ENCODE results near the gene CA12. TPM values are rescaled to one million over a fixed set of nuclear protein-coding genes. Genes with fewer than 3 reads are reported as not detected.

The CA12 gene
- total and polyA plus RNA-seq, 2 of the 8 experiments (the other 6 are each of a cell fraction or from before 2014, with no cell fraction given) = 4.7 to 4.9 TPM

DNA sequence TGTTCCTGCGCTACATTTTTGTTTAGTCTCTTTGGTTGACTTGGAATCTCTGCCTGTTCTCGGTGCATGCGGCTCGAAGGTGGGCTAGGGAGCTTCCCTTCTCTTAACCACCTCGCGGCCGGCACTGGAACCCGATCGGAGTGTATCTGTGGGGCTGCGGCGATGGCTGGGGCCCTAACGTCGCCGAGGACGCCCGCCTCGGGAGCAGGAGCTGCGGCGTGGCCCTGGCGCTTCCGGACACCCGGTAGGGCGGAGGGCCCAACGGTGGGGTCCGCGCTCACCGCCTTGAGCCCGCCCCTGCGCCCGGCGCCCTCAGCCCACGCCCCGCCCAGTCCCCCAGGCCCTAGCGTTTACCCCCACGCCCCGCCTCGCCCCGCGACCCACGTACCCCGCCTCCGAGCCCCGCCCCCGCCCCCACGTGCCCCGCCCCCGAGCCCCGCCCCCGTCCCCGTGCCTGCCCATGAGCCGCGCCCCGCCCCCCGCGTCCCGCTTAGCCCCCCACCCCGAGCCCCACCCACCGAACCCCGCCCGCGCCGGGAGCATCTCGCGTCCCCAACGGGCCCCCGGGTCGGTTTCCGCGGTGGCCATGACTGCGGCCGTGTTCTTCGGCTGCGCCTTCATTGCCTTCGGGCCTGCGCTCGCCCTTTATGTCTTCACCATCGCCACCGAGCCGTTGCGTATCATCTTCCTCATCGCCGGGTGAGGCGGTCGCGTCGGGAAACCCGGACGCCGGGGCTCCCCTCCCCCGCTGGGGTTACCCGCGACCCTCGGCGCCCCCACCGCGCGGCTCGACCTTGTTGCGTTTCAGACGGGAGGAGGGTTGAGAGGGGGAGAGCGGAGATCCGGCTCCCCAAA lies 104.4 kb downstream of the CA12 start, which contains the start of gene APH1B (continued):
- TF ChIP-seq RXRA (IDR thresholded peaks at IDR 0.05; ENCODE audit: insufficient read depth, low read depth, low read length) = no peak
- peak; percentile 48; the same call in 1 of the 2 replicates for TF ChIP-seq TBP (IDR thresholded peaks at IDR 0.05; ENCODE audit: low read depth, low read length)
- no peak for TF ChIP-seq CHD1 (IDR thresholded peaks at IDR 0.05; ENCODE audit: low read depth, low read length)
- no peak for TF ChIP-seq POU5F1 (IDR thresholded peaks at IDR 0.05; ENCODE audit: low read depth, low read length)
- TF ChIP-seq POLR2AphosphoS5 (IDR thresholded peaks at IDR 0.05; ENCODE audit: low read depth, low read length) = peak; percentile 45
- TF ChIP-seq RAD21 (IDR thresholded peaks at IDR 0.05 in 1 of 2, conservative IDR thresholded peaks at IDR 0.05 in 1 of 2; ENCODE audit: low read depth in 2 of 2, low read length in 2 of 2) = peak; percentile 5 to 16; a peak in 3 of 4 replicates
- TF ChIP-seq, protein P1, sequence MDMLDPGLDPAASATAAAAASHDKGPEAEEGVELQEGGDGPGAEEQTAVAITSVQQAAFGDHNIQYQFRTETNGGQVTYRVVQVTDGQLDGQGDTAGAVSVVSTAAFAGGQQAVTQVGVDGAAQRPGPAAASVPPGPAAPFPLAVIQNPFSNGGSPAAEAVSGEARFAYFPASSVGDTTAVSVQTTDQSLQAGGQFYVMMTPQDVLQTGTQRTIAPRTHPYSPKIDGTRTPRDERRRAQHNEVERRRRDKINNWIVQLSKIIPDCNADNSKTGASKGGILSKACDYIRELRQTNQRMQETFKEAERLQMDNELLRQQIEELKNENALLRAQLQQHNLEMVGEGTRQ (IDR thresholded peaks at IDR 0.05; ENCODE audit: low read length) = no peak
- no peak for TF ChIP-seq GABPA (IDR thresholded peaks at IDR 0.05; ENCODE audit: borderline replicate concordance, insufficient read depth, low read length)
- TF ChIP-seq GTF2F1 (IDR thresholded peaks at IDR 0.05; ENCODE audit: borderline replicate concordance, low read depth, low read length) = no peak
- no peak for TF ChIP-seq SP4 (IDR thresholded peaks at IDR 0.05; ENCODE audit: low read length)
- TF ChIP-seq SIX5 (IDR thresholded peaks at IDR 0.05; ENCODE audit: low read depth, low read length) = no peak
- TF ChIP-seq NANOG (IDR thresholded peaks at IDR 0.05; ENCODE audit: insufficient read depth, low read depth, low read length, poor library complexity, severe bottlenecking) = no peak
- peak in 1 of 2 experiments; percentile 61; a peak in 2 of 3 replicates for TF ChIP-seq POLR2A (IDR thresholded peaks at IDR 0.05; ENCODE audit: control extremely low read depth in 1 of 2, low read depth in 2 of 2, low read length in 2 of 2)
